Naive B cell (primary cell): ENCODE measurements around the gene MTAP. TPM values are rescaled to one million over a fixed set of nuclear protein-coding genes. Genes with fewer than 3 reads are reported as not detected.

Experiments
- ATAC-seq, 2 donors: fragments of 150-1000 bp; cut with Tn5 transposase; 2 replicates each; pipeline ENCODE4 v1.10.0; 2021; ENCODE audit warnings: low read depth in 2 of 2, mild to moderate bottlenecking in 2 of 2, moderate library complexity in 2 of 2
- DNase-seq: peaks from one replicate; pipeline ENCODE4 v3.0.0; 2022
- H3K27ac Mint-ChIP-seq, 6 donors: one replicate each; pipeline ENCODE4 v1.8.0; 2020 to 2022; ENCODE audit warnings: mild to moderate bottlenecking in 6 of 6, mixed read lengths in 6 of 6, moderate library complexity in 5 of 6, inconsistent platforms in 2 of 6
- H3K27me3 Mint-ChIP-seq, 3 donors: one replicate each; pipeline ENCODE4 v1.8.0; 2021 to 2022; ENCODE audit warnings: mixed read lengths in 3 of 3, mild to moderate bottlenecking in 1 of 3
- H3K36me3 Mint-ChIP-seq, 2 donors: one replicate each; pipeline ENCODE4 v1.8.0; 2020 to 2022; ENCODE audit warnings: mixed read lengths in 2 of 2, inconsistent platforms in 1 of 2, mild to moderate bottlenecking in 1 of 2
- H3K4me1 Mint-ChIP-seq, 3 donors: one replicate each; pipeline ENCODE4 v1.8.0; 2020 to 2022; ENCODE audit warnings: mixed read lengths in 3 of 3, inconsistent platforms in 1 of 3, mild to moderate bottlenecking in 1 of 3, moderate library complexity in 1 of 3
- H3K4me3 Mint-ChIP-seq, 8 donors: one replicate each; pipeline ENCODE4 v1.8.0; 2020 to 2022; ENCODE audit warnings: mild to moderate bottlenecking in 8 of 8, mixed read lengths in 8 of 8, moderate library complexity in 8 of 8, inconsistent platforms in 2 of 8
- H3K9me3 Mint-ChIP-seq, 7 donors: one replicate each; pipeline ENCODE4 v1.8.0; 2020 to 2022; ENCODE audit warnings: mixed read lengths in 7 of 7, mild to moderate bottlenecking in 5 of 7, inconsistent platforms in 2 of 7, moderate library complexity in 1 of 7
- polyA plus RNA-seq, 6 donors: library from polyadenylated mRNA; unstranded; fragments of 300-500 nt; fragmentation: Illumina TruSeq; gene quantifications; one replicate each; pipeline ENCODE4 v1.2.3, GENCODE V29; 2021; ENCODE audit warnings: low read depth in 6 of 6

MTAP gene
- polyA plus RNA-seq, 6 donors from 2014 or later = 12.1 to 24.3 (median 18.1) TPM

DNA sequence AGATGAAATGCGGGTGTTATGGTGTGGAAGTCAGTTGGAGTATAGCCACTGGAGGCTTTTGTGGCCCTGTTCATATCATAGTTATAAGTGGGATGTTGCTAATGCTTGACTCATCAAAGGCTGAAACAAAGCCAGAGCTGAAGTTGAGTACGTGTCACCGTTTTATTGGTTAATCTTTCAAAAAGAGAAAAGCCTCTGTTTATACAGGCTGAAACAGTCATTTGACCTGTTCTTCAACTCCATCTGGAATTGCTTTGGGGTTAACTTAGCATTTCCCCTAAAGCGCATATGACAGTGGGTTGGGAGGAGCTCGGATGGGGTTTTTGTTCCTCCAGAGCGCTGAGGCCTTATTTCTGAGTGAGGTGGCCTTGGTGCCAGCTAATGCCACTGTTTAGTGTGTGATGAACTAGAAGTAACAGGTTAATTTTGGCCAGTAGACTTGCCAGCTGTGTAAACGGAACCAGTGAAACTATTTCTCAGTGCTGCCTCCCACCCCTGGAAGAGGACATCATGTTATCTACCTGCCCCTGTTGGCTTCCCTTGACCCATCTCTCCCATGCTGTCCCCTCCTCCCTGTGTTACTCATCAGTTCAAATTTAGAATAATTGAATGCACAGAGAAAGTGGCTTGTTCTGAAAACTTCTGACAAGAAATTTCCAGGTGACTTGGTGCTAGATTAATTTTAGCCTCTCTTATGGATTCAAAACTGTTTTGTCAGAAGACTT, 34.2 kb downstream of the MTAP start:
- ATAC-seq = no peak
- Mint-ChIP-seq H3K4me1 (peaks cover 33 to 46% (median 44%) of the 10 kb centered on the region in 3 donors), H3K27ac (peak overlapping the region in 3 of 6 donors; percentile 5 to 63 (median 35)), H3K27me3 (no peaks in the 10 kb centered on the region), H3K4me3 (no peak overlapping the region), H3K36me3 (peaks cover 41 to 44% of the 10 kb centered on the region in 2 donors), H3K9me3 (peaks cover 0 to 5% (median 0%) of the 10 kb centered on the region in 7 donors)
- no peak for DNase-seq

DNA sequence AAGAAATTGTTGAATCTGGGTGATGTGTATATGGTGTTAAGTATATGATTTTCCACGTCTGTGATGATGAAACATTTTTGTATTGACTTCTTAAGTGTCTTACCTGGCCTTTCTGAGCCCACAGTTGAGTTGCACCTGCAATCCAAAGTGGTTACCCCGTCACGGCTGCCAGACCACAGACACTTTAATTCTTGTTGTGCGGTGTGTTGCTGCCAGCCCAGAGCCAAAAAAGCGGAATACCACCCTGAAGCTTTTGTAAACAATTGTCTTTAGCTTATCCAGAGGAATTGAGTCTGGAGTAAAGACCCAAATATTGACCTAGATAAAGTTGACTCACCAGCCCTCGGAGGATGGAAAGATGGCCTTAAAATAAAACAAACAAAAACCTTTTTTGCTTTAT, 35.1 kb downstream of the MTAP start:
- ATAC-seq (no peak), DNase-seq (no peak)
- peak overlapping the region in 2 of 8 donors; percentile 25 to 42 for H3K4me3 Mint-ChIP-seq
- H3K27me3 Mint-ChIP-seq = no peaks in the 10 kb centered on the region
- peaks cover 0 to 9% (median 0%) of the 10 kb centered on the region in 7 donors for H3K9me3 Mint-ChIP-seq
- peaks cover 45 to 47% of the 10 kb centered on the region in 2 donors for H3K36me3 Mint-ChIP-seq
- H3K27ac Mint-ChIP-seq = peak overlapping the region in 3 of 6 donors; percentile 5 to 82 (median 63)
- H3K4me1 Mint-ChIP-seq = peaks cover 29 to 39% (median 37%) of the 10 kb centered on the region in 3 donors

GRCh38 chr9:21840647-21841046, 38.2 kb downstream of the MTAP start:
- no peaks in the 10 kb centered on the region for H3K27me3 Mint-ChIP-seq
- H3K9me3 Mint-ChIP-seq = peaks cover 0 to 26% (median 6%) of the 10 kb centered on the region in 7 donors
- peaks cover 10 to 20% (median 15%) of the 10 kb centered on the region in 3 donors for H3K4me1 Mint-ChIP-seq
- H3K27ac Mint-ChIP-seq = no peak overlapping the region
- DNase-seq = no peak
- no peak overlapping the region for H3K4me3 Mint-ChIP-seq
- H3K36me3 Mint-ChIP-seq = peaks cover 48 to 56% of the 10 kb centered on the region in 2 donors
- ATAC-seq = no peak

DNA sequence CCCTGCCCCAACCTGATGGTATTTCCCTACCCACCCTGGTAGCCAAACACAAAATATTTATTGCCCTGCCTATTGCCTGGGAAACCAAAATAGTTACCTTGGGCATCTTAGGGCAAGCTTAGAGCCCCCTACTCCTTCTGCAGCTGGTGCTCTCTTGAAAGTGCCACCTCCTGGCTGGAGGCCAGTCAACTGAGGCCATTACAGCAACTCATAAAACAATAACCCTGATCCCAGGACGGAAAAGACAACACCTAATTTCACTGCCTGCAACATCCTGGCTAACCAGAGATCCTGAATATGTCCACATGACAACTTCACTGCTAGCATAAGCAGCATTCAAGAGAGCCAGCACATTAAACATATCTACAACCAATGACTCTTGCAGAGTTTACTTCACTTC, 38.7 kb downstream of the MTAP start:
- H3K9me3 Mint-ChIP-seq = peaks cover 0 to 29% (median 9%) of the 10 kb centered on the region in 7 donors
- DNase-seq (no peak), ATAC-seq (no peak)
- peaks cover 9 to 20% (median 19%) of the 10 kb centered on the region in 3 donors for H3K4me1 Mint-ChIP-seq
- H3K4me3 Mint-ChIP-seq = peak overlapping the region in 1 of 8 donors; percentile 44
- H3K27ac Mint-ChIP-seq = no peak overlapping the region
- H3K27me3 Mint-ChIP-seq = no peaks in the 10 kb centered on the region
- peaks cover 53 to 56% of the 10 kb centered on the region in 2 donors for H3K36me3 Mint-ChIP-seq

GRCh38 chr9:21848615-21849014, 46.2 kb downstream of the MTAP start:
- H3K27ac Mint-ChIP-seq = no peak overlapping the region
- peaks cover 4 to 19% (median 9%) of the 10 kb centered on the region in 3 donors for H3K4me1 Mint-ChIP-seq
- ATAC-seq = no peak
- H3K36me3 Mint-ChIP-seq = peaks cover 17 to 33% of the 10 kb centered on the region in 2 donors
- no peak overlapping the region for H3K4me3 Mint-ChIP-seq
- H3K27me3 Mint-ChIP-seq = no peaks in the 10 kb centered on the region
- DNase-seq = no peak
- H3K9me3 Mint-ChIP-seq = peaks cover 0 to 38% (median 27%) of the 10 kb centered on the region in 7 donors

- H3K27me3 Mint-ChIP-seq = no peaks in the 10 kb centered on the region
- ATAC-seq = no peak
- H3K36me3 Mint-ChIP-seq = peaks cover 23 to 37% of the 10 kb centered on the region in 2 donors
- H3K4me3 Mint-ChIP-seq = no peak overlapping the region
- H3K4me1 Mint-ChIP-seq = peaks cover 0 to 14% (median 4%) of the 10 kb centered on the region in 3 donors
- peak overlapping the region in 2 of 6 donors; percentile 29 to 68 for H3K27ac Mint-ChIP-seq
- peaks cover 0 to 13% (median 7%) of the 10 kb centered on the region in 7 donors for H3K9me3 Mint-ChIP-seq
- DNase-seq = no peak
Observed at GRCh38 chr9:21852754-21853153, 50.3 kb downstream of the MTAP start.

DNA sequence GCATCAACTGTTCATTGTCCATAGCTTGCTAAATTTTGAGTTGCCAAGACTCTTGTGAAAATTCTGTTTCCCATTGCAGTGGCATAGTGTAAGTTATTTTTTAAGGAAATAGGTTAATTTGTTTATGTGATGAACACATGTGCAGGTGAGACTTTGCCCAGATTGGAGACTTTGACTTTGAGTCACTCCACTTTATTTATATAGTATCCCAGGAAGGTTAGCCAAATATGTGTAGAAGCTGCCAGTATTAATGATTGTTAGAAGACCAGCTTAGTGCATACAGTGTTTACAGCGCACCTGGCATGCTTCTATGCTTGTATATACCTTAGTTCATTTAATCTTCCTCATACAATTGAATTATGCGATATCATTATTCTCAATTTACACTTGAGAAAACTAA, 51.0 kb downstream of the MTAP start:
- H3K36me3 Mint-ChIP-seq = peaks cover 23 to 37% of the 10 kb centered on the region in 2 donors
- ATAC-seq = no peak
- peaks cover 0 to 14% (median 4%) of the 10 kb centered on the region in 3 donors for H3K4me1 Mint-ChIP-seq
- H3K9me3 Mint-ChIP-seq = peaks cover 0 to 6% (median 3%) of the 10 kb centered on the region in 7 donors
- H3K27me3 Mint-ChIP-seq = no peaks in the 10 kb centered on the region
- no peak for DNase-seq
- H3K27ac Mint-ChIP-seq = no peak overlapping the region
- no peak overlapping the region for H3K4me3 Mint-ChIP-seq

DNA sequence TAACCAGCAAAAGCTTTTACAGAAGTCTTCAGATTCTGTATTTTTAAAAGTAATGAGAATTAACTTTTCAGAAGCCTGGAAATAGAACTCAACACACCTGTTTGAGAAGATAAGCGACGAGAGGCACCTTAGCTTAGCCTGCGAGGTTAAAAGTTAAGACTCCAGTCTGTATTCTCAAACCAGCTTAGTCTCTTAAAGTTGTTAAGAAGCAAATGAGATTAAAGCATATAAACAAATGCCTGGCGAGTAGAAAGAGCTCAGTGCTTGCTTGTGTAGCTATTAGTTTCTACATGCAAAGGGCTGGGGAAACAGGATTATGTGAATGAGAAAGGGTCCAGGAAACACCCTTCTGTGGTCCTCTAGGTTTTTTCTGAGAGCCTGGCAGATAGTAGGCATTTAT, 51.7 kb downstream of the MTAP start:
- Mint-ChIP-seq H3K4me1 (peaks cover 0 to 14% (median 4%) of the 10 kb centered on the region in 3 donors), H3K4me3 (no peak overlapping the region), H3K36me3 (peaks cover 26 to 41% of the 10 kb centered on the region in 2 donors), H3K27ac (no peak overlapping the region), H3K9me3 (no peaks in the 10 kb centered on the region), H3K27me3 (no peaks in the 10 kb centered on the region)
- ATAC-seq (no peak), DNase-seq (no peak)

DNA sequence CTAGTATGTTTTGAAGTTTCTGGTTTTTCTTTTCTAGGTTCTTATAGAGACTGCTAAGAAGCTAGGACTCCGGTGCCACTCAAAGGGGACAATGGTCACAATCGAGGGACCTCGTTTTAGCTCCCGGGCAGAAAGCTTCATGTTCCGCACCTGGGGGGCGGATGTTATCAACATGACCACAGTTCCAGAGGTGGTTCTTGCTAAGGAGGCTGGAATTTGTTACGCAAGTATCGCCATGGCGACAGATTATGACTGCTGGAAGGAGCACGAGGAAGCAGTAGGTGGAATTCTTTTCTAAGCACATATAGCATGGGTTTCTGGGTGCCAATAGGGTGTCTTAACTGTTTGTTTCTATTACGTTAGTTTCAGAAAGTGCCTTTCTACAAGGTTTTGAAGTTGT, 52.2 kb downstream of the MTAP start:
- H3K27ac Mint-ChIP-seq = peak overlapping the region in 1 of 6 donors; percentile 87

DNA sequence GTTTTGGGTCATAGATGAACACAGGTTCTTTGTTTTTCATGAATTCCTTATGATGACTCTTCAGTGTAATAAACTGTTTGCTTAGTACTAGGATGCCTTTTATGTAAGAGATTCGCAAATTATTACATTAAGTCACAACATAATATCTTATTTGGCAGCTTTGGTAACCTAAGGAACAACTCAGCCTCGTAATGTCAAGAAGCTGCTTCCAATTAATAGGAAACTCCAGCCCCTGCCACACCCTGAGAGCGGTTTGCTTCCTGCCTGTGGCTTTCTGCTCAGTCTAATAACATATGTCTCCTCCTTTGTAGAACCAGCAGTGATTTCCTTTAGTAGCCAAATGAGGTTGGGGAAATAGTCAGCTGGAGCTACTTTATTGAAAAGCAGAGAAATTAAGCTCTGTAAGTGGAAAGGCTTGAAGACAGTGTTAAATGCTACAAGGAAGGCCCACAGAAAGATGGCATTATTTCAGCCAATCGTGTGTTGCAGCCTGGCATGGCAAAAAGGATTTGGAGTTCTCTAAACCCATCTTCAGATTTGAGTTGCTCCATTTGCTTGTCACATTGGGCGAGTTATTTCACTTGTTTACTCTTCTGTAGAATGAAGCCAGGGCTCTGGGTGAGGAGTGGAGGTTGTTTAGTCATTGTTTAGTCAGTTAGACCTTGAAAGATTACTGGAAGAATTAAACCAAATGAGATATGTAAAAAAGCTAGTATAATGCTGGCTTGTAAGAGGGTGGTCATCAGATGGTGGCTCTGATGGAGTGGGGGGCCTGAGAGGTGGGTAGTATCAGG, 54.1 kb downstream of the MTAP start:
- no peak overlapping the region for H3K4me3 Mint-ChIP-seq
- H3K36me3 Mint-ChIP-seq = peaks cover 22 to 41% of the 10 kb centered on the region in 2 donors
- H3K4me1 Mint-ChIP-seq = peaks cover 6 to 10% (median 8%) of the 10 kb centered on the region in 3 donors
- H3K27ac Mint-ChIP-seq = peak overlapping the region in 2 of 6 donors; percentile 48 to 69
- DNase-seq = no peak
- H3K27me3 Mint-ChIP-seq = no peaks in the 10 kb centered on the region
- ATAC-seq = no peak
- H3K9me3 Mint-ChIP-seq = no peaks in the 10 kb centered on the region

More for the DNA sequence above, 52.2 kb downstream of the MTAP start:
- H3K27me3 Mint-ChIP-seq = no peaks in the 10 kb centered on the region
- H3K36me3 Mint-ChIP-seq = peaks cover 26 to 41% of the 10 kb centered on the region in 2 donors
- no peak for DNase-seq
- no peak for ATAC-seq
- peaks cover 0 to 14% (median 4%) of the 10 kb centered on the region in 3 donors for H3K4me1 Mint-ChIP-seq
- H3K4me3 Mint-ChIP-seq = no peak overlapping the region
- H3K9me3 Mint-ChIP-seq = no peaks in the 10 kb centered on the region

DNA sequence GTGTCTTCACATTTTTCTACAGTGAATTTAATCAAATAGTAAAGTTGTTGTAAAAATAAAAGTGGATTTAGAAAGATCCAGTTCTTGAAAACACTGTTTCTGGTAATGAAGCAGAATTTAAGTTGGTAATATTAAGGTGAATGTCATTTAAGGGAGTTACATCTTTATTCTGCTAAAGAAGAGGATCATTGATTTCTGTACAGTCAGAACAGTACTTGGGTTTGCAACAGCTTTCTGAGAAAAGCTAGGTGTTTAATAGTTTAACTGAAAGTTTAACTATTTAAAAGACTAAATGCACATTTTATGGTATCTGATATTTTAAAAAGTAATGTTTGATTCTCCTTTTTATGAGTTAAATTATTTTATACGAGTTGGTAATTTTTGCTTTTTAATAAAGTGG, 60.4 kb downstream of the MTAP start:
- Mint-ChIP-seq H3K27ac (no peak overlapping the region), H3K4me3 (no peak overlapping the region), H3K9me3 (peaks cover 0 to 2% (median 0%) of the 10 kb centered on the region in 7 donors), H3K36me3 (peaks cover 20 to 38% of the 10 kb centered on the region in 2 donors), H3K27me3 (no peaks in the 10 kb centered on the region), H3K4me1 (peaks cover 12 to 18% (median 14%) of the 10 kb centered on the region in 3 donors)
- DNase-seq (no peak), ATAC-seq (no peak)

- Mint-ChIP-seq H3K27ac (no peak overlapping the region), H3K27me3 (no peaks in the 10 kb centered on the region)
Observed at GRCh38 chr9:21864505-21864904, 62.1 kb downstream of the MTAP start.

DNA sequence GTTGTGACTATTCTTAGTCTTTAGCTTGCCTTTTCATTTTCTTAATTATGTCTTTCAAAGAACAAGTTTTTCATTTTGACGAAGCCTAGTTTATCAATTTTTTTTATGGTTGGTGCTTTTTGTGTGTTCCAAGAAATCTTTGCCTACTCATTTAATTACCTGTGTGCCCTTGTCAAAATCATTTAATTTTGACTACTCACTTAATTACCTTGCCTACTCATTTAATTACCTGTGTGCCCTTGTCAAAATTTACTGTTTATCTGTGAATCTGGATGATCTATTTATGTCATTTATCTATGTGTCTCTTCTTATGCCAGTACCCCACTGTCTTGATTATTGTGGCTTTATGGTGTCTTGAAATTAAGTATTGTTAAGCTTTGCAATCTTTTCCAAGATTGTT, 63.9 kb downstream of the MTAP start:
- Mint-ChIP-seq H3K27ac (no peak overlapping the region), H3K9me3 (peaks cover 0 to 2% (median 0%) of the 10 kb centered on the region in 7 donors), H3K4me3 (no peak overlapping the region), H3K27me3 (no peaks in the 10 kb centered on the region), H3K36me3 (peaks cover 12 to 33% of the 10 kb centered on the region in 2 donors), H3K4me1 (peaks cover 12 to 13% (median 12%) of the 10 kb centered on the region in 3 donors)
- DNase-seq (no peak), ATAC-seq (no peak)

More at GRCh38 chr9:21864505-21864904, 62.1 kb downstream of the MTAP start:
- DNase-seq = no peak
- Mint-ChIP-seq H3K4me1 (peaks cover 12 to 18% (median 14%) of the 10 kb centered on the region in 3 donors), H3K9me3 (peaks cover 0 to 2% (median 0%) of the 10 kb centered on the region in 7 donors), H3K4me3 (no peak overlapping the region), H3K36me3 (peaks cover 9 to 31% of the 10 kb centered on the region in 2 donors)
- no peak for ATAC-seq
